Measurements from ENCODE around the gene U2SURP.

U2SURP gene

DNA sequence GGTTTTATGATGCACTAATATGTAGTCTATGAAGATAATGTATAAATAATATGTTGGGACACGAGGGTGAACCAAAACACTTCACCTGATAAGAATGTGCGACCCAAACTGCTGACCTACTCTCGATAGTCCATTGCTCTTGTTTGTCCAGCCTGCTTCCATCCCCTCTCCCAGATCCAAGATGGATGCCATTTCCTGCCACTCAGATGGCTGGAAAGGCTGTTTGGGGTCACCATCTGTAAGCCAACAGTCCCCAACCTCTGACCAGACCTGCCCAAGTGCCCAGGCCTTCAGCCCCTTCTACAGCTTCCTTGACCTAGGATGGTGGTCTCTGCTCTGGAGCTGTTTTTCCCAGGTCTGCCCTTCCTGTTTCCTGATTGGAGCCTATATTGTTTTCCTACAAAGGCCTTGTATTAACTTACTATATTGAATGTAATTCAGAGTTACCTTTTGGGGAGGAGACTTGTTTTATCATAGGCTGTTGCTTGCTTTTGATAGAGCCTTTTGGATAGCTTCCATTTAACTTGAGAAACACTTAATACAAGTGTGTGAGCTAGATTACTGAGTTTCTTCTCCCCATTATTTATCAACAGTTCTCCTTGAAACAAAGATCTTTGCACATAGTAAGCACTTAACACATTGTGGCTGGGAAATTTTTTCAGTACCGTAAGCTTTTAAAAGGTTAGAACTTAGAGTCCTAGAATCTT is 32.9 kb upstream of the U2SURP start:
- no peak for DNase-seq (ENCODE audit: low spot score)
- Mint-ChIP-seq H3K27me3 (ENCODE audit: low read depth) (peaks cover 62% of the 10 kb centered on the region), H3K27ac (no peak overlapping the region), H3K36me3 (ENCODE audit: low read depth) (no peaks in the 10 kb centered on the region), H3K4me1 (ENCODE audit: low read depth) (peaks cover 4% of the 10 kb centered on the region), H3K9me3 (no peaks in the 10 kb centered on the region), H3K4me3 (no peak overlapping the region)

- Mint-ChIP-seq H3K27me3 (ENCODE audit: low read depth) (peaks cover 40% of the 10 kb centered on the region), H3K4me3 (no peak overlapping the region), H3K27ac (no peak overlapping the region), H3K36me3 (ENCODE audit: low read depth) (no peaks in the 10 kb centered on the region), H3K9me3 (no peaks in the 10 kb centered on the region), H3K4me1 (ENCODE audit: low read depth) (no peaks in the 10 kb centered on the region)
- no peak for DNase-seq (ENCODE audit: low spot score)
Measured at GRCh38 chr3:142971431-142971830, 29.9 kb upstream of the U2SURP start.

GRCh38 chr3:142972092-142972753 is 29.1 kb upstream of the U2SURP start:
- Mint-ChIP-seq H3K27me3 (ENCODE audit: low read depth) (peaks cover 36% of the 10 kb centered on the region), H3K9me3 (no peaks in the 10 kb centered on the region), H3K4me1 (ENCODE audit: low read depth) (no peaks in the 10 kb centered on the region), H3K36me3 (ENCODE audit: low read depth) (no peaks in the 10 kb centered on the region), H3K4me3 (no peak overlapping the region), H3K27ac (no peak overlapping the region)
- no peak for DNase-seq (ENCODE audit: low spot score)

DNA sequence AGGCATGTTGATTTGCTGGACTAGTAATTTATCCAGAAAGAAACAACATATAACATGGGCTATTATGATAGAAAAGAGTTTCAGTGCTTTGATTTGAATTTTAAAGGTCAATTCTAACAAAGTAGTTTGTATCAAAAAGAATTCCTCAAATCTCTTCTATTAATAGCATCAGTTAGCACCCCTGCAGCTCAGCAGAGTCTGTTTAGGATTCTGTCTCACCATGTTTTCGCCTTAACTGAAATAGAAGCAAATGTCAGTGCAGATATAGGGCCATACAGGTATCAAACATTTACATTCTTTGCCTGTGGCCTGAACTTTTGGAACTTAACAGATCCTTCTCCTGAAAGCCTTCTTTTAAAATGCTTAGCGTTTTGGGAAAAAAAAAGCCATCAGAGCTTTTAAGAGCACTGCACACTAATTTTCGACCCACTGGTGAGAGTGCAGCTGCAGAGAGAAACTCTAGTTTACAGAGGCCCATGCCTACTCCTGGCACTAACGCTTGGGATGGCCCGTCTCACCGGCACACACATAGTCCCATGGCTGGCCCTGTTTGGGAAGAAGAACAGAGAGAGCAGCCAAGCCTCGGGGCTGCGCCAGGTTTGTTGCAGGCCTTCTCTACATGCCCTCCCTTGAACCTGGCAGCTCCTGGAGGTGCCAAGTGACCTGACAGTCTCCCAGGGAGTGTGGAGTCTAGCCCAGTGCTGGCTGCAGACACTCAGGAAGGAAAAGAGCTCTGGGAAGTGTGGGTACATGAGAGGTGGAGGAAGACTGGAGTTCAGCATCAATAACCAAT is 28.0 kb upstream of the U2SURP start:
- no peaks in the 10 kb centered on the region for H3K9me3 Mint-ChIP-seq
- no peak for DNase-seq (ENCODE audit: low spot score)
- no peak overlapping the region for H3K4me3 Mint-ChIP-seq
- peaks cover 37% of the 10 kb centered on the region for H3K27me3 Mint-ChIP-seq (ENCODE audit: low read depth)
- H3K4me1 Mint-ChIP-seq (ENCODE audit: low read depth) = no peaks in the 10 kb centered on the region
- H3K36me3 Mint-ChIP-seq (ENCODE audit: low read depth) = no peaks in the 10 kb centered on the region
- no peak overlapping the region for H3K27ac Mint-ChIP-seq

- Mint-ChIP-seq H3K27me3 (ENCODE audit: low read depth) (peaks cover 41% of the 10 kb centered on the region), H3K27ac (no peak overlapping the region), H3K36me3 (ENCODE audit: low read depth) (no peaks in the 10 kb centered on the region), H3K4me3 (no peak overlapping the region), H3K4me1 (ENCODE audit: low read depth) (no peaks in the 10 kb centered on the region), H3K9me3 (no peaks in the 10 kb centered on the region)
- DNase-seq (ENCODE audit: low spot score) = no peak
Measured at GRCh38 chr3:142975316-142975995, 25.9 kb upstream of the U2SURP start.

GRCh38 chr3:142976621-142977398 is 24.6 kb upstream of the U2SURP start:
- H3K27ac Mint-ChIP-seq = no peak overlapping the region
- peaks cover 40% of the 10 kb centered on the region for H3K27me3 Mint-ChIP-seq (ENCODE audit: low read depth)
- H3K4me3 Mint-ChIP-seq = no peak overlapping the region
- no peaks in the 10 kb centered on the region for H3K9me3 Mint-ChIP-seq
- no peaks in the 10 kb centered on the region for H3K4me1 Mint-ChIP-seq (ENCODE audit: low read depth)
- DNase-seq (ENCODE audit: low spot score) = no peak
- no peaks in the 10 kb centered on the region for H3K36me3 Mint-ChIP-seq (ENCODE audit: low read depth)

- Mint-ChIP-seq H3K4me1 (ENCODE audit: low read depth) (no peaks in the 10 kb centered on the region), H3K9me3 (no peaks in the 10 kb centered on the region), H3K36me3 (ENCODE audit: low read depth) (no peaks in the 10 kb centered on the region), H3K4me3 (no peak overlapping the region), H3K27ac (no peak overlapping the region), H3K27me3 (ENCODE audit: low read depth) (peaks cover 43% of the 10 kb centered on the region)
- no peak for DNase-seq (ENCODE audit: low spot score)
Measured at GRCh38 chr3:142977399-142977728, 24.0 kb upstream of the U2SURP start.

DNA sequence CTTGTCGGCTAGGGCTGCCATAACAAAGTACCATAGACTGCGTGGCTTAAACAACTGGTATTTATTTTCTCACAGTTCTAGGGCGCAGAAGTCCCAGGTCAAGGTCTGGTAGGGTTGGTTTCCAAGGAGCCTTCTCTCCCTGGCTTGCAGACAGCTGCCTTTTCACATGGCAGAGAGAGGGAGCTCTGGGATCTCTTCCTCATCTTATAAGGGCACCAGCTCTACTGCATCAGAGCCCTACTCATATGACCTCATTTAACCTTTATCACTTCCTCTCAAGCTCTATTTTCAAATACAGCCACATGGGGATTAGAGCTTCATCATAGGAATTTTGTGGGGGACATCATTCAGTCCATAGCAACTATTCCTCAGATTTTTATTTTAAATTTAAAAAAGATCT is 20.3 kb upstream of the U2SURP start:
- Mint-ChIP-seq H3K36me3 (ENCODE audit: low read depth) (no peaks in the 10 kb centered on the region), H3K27ac (no peak overlapping the region), H3K9me3 (no peaks in the 10 kb centered on the region), H3K4me1 (ENCODE audit: low read depth) (no peaks in the 10 kb centered on the region), H3K27me3 (ENCODE audit: low read depth) (peaks cover 58% of the 10 kb centered on the region), H3K4me3 (no peak overlapping the region)
- DNase-seq (ENCODE audit: low spot score) = no peak

DNA sequence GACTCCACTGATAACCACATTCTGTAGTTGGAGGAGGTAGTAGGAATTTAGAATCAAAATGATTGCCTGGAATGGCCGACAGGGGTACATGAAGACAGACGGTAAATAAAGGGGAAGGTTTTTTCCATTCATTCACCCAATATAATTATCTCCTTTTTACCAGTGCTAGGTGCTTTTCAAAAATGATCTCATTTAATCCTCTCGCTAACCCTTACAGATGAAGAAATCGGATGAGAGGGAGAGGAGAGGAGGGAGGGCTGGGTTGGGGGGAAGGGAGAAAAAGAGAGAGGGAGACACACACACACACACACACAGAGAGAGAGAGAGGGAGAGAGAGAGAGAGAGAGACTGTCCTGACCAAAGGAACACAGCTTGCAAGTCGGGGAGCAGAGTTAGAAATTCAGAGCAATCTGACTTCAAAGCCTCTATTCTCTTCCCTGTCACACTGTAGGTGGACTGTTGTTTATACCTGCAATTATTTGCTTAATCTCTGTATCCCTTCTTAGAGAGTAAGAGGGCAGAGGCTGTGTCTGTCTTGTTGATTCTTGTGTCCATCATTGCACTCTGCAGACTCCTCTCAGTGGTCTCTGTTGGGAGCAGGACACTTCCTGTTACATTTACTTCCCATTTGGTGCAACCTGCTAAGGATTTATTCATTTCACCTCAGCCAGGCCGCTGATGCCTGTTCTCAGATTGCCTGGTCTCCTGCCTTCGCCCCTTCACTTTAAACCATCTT is 19.2 kb upstream of the U2SURP start:
- no peaks in the 10 kb centered on the region for H3K9me3 Mint-ChIP-seq
- H3K4me3 Mint-ChIP-seq = no peak overlapping the region
- H3K36me3 Mint-ChIP-seq (ENCODE audit: low read depth) = no peaks in the 10 kb centered on the region
- no peaks in the 10 kb centered on the region for H3K4me1 Mint-ChIP-seq (ENCODE audit: low read depth)
- H3K27ac Mint-ChIP-seq = no peak overlapping the region
- DNase-seq (ENCODE audit: low spot score) = no peak
- H3K27me3 Mint-ChIP-seq (ENCODE audit: low read depth) = peaks cover 53% of the 10 kb centered on the region

DNA sequence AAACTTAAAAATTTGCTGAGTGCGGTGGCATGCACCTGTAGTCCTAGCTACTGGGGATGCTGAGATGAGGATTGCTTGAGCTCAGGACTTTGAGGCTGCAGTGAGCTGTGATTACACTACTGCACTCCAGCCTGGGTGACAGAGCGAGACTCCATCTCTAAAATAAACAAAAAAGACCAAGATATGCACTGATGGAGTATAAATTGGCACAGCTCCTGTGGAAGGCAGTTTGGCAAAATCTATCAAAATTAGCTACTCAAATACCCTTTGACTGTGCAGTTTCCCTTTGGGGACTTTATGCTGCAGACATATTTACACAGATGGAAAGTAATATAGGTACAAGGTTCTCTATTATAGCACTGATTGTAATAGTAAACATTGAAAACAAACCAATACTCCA is 18.1 kb upstream of the U2SURP start:
- Mint-ChIP-seq H3K27ac (no peak overlapping the region), H3K4me3 (no peak overlapping the region), H3K36me3 (ENCODE audit: low read depth) (no peaks in the 10 kb centered on the region), H3K9me3 (no peaks in the 10 kb centered on the region), H3K27me3 (ENCODE audit: low read depth) (peaks cover 49% of the 10 kb centered on the region), H3K4me1 (ENCODE audit: low read depth) (no peaks in the 10 kb centered on the region)
- no peak for DNase-seq (ENCODE audit: low spot score)

- Mint-ChIP-seq H3K4me1 (ENCODE audit: low read depth) (no peaks in the 10 kb centered on the region), H3K27me3 (ENCODE audit: low read depth) (peaks cover 39% of the 10 kb centered on the region), H3K36me3 (ENCODE audit: low read depth) (no peaks in the 10 kb centered on the region), H3K27ac (no peak overlapping the region), H3K9me3 (no peaks in the 10 kb centered on the region), H3K4me3 (no peak overlapping the region)
- DNase-seq (ENCODE audit: low spot score) = no peak
Measured at GRCh38 chr3:142984255-142984654, 17.1 kb upstream of the U2SURP start.

DNA sequence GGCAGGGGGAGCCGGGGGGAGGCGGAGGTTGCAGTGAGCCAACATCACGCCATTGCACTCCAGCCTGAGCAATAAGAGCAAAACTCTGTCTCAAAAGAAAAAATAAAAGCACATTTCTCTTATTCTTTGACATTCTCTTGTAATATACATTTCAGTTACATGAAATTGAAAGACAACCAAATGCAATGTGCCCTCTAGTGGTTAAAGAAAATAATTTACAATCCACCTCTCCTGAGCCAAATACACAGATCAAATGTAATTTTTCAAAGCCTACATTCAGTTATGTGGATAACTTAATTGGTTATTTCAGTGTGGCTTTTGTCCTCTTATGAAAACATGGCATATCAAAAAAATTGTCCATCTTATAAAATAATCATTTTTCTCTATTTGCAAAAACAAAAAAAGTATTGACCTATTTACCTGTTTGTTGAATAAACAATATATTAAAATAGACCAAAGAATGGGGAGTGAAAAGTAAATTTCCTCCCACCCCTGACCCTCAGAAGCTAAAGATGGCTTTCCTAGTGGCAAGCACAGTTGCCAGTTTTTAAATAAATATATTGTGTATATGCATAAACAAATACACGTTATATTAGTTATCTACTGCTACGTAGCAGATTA is 14.2 kb upstream of the U2SURP start:
- DNase-seq (ENCODE audit: low spot score) = no peak
- Mint-ChIP-seq H3K27me3 (ENCODE audit: low read depth) (peaks cover 29% of the 10 kb centered on the region), H3K4me3 (no peak overlapping the region), H3K27ac (no peak overlapping the region), H3K4me1 (ENCODE audit: low read depth) (no peaks in the 10 kb centered on the region), H3K36me3 (ENCODE audit: low read depth) (no peaks in the 10 kb centered on the region), H3K9me3 (no peaks in the 10 kb centered on the region)

DNA sequence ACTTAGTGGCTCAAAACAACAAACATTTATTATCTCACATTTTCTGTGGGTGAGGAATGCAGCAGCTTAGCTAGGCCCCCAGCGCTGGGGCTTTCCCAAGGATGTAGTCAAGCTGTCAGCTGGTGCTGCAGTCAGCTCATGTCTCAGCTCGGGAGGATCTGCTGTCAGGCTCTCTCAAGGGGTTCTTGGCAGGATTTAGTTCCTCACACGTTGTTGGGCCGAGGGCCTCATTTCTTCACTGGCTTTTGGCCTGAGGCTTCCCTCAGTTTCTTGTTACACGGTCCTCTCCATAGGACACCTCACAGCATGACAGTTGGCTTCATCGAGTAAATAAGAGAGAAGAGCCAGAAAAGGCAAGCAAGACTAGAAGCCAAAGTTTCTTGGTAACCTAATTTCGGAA is 13.7 kb upstream of the U2SURP start:
- Mint-ChIP-seq H3K4me3 (no peak overlapping the region), H3K27me3 (ENCODE audit: low read depth) (peaks cover 25% of the 10 kb centered on the region), H3K4me1 (ENCODE audit: low read depth) (no peaks in the 10 kb centered on the region), H3K36me3 (ENCODE audit: low read depth) (no peaks in the 10 kb centered on the region), H3K27ac (no peak overlapping the region), H3K9me3 (no peaks in the 10 kb centered on the region)
- DNase-seq (ENCODE audit: low spot score) = no peak

All from T-helper 2 cell treated with Interferon-gamma antibody and Interleukin-4, amounts not matched to agents 5 μg/mL and 100 μg/mL, for 36 hours (primary cell).